ENCODE data around the gene ANO10.

GRCh38 chr3:43423639-43424038, 198.2 kb downstream of the ANO10 start:
- TF ChIP-seq POLR2AphosphoS5 (IDR thresholded peaks at IDR 0.05; ENCODE audit: low read depth, low read length) (no peak), TAF1 (IDR thresholded peaks at IDR 0.05; ENCODE audit: borderline replicate concordance, low read depth, low read length) (no peak)
